ENCODE data around the gene NINJ2. TPM values are rescaled to one million over a fixed set of nuclear protein-coding genes. Genes with fewer than 3 reads are reported as not detected.

The NINJ2 gene
- total RNA-seq, 1 donor from 2014 or later: not detected

DNA sequence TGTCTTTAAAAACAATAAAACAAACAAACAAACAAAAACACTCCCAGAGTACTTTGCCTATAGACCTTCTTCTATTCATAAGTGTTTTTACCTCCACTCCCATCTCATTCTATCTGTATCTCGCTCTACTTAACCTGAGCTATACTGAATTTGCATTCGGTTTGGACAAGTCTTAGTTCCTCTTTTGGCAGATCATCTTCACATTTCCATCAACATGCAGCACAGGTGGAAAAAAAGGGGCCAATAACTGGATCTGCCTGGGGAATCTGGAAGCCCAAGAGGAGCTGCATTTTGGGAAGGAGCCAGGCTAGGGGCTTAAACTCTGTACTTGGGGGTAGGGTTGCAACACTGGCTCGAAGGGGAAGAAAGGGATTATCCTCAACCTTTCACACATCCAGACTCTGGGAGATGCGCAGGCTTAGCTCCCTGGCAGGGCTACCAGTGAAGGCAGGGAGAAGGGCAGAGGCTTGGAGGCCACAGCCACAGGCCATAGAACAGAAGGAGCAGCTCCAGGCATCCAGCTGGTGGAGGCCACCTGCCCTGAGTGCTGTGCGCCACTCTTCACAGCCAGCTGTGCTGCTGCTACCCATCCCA, 4.1 kb downstream of the NINJ2 start:
- TF ChIP-seq CTCF (IDR thresholded peaks at IDR 0.05; ENCODE audit: insufficient read depth, low read length, poor library complexity, severe bottlenecking): no peak
- DNase-seq (ENCODE audit: low read depth): no peak
- no peaks in the 10 kb centered on the region for H3K36me3 ChIP-seq (ENCODE audit: control insufficient read depth, insufficient read depth, low read length)
- H3K4me3 ChIP-seq (ENCODE audit: low read depth, low read length): no peak overlapping the region
- peaks cover 10% of the 10 kb centered on the region for H3K27me3 ChIP-seq (ENCODE audit: control insufficient read depth, insufficient read depth, low read length)

DNA sequence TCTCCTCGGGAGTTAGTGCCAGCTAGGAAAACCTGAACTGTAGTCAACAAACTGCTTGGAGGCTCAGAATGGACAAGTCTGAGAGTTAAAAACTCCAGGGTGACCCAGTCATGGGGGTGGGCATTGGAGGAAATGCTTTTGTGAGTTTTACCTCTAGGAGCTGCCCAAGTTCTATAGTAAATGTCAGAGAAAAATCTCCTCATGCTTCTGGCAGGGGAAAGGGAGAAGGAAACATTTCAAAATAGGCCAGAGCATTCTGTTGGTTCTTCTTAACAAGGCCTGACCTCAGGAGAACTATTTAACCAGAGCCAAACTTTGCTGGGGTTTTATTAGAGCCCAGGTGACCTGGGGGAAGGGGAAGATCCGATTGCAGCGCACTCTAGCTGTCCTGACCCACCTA, 12.3 kb downstream of the NINJ2 start:
- no peak overlapping the region for H3K4me3 ChIP-seq (ENCODE audit: low read depth, low read length)
- no peak for TF ChIP-seq CTCF (IDR thresholded peaks at IDR 0.05; ENCODE audit: insufficient read depth, low read length, poor library complexity, severe bottlenecking)
- no peaks in the 10 kb centered on the region for H3K27me3 ChIP-seq (ENCODE audit: control insufficient read depth, insufficient read depth, low read length)
- no peak for DNase-seq (ENCODE audit: low read depth)
- H3K36me3 ChIP-seq (ENCODE audit: control insufficient read depth, insufficient read depth, low read length): no peaks in the 10 kb centered on the region

- Histone ChIP-seq H3K4me3 (ENCODE audit: low read depth, low read length) (no peak overlapping the region), H3K36me3 (ENCODE audit: control insufficient read depth, insufficient read depth, low read length) (no peaks in the 10 kb centered on the region), H3K27me3 (ENCODE audit: control insufficient read depth, insufficient read depth, low read length) (no peaks in the 10 kb centered on the region)
- TF ChIP-seq CTCF (IDR thresholded peaks at IDR 0.05; ENCODE audit: insufficient read depth, low read length, poor library complexity, severe bottlenecking): no peak
- no peak for DNase-seq (ENCODE audit: low read depth)
Observed at GRCh38 chr12:647385-648085, 15.7 kb downstream of the NINJ2 start.

- no peak overlapping the region for H3K4me3 ChIP-seq (ENCODE audit: low read depth, low read length)
- DNase-seq (ENCODE audit: low read depth): no peak
- TF ChIP-seq CTCF (IDR thresholded peaks at IDR 0.05; ENCODE audit: insufficient read depth, low read length, poor library complexity, severe bottlenecking): no peak
- H3K27me3 ChIP-seq (ENCODE audit: control insufficient read depth, insufficient read depth, low read length): no peaks in the 10 kb centered on the region
- no peaks in the 10 kb centered on the region for H3K36me3 ChIP-seq (ENCODE audit: control insufficient read depth, insufficient read depth, low read length)
Observed at GRCh38 chr12:646442-647384, 16.5 kb downstream of the NINJ2 start.

GRCh38 chr12:645563-646071, 17.6 kb downstream of the NINJ2 start:
- Histone ChIP-seq H3K27me3 (ENCODE audit: control insufficient read depth, insufficient read depth, low read length) (no peaks in the 10 kb centered on the region), H3K36me3 (ENCODE audit: control insufficient read depth, insufficient read depth, low read length) (no peaks in the 10 kb centered on the region), H3K4me3 (ENCODE audit: low read depth, low read length) (no peak overlapping the region)
- DNase-seq (ENCODE audit: low read depth): no peak
- TF ChIP-seq CTCF (IDR thresholded peaks at IDR 0.05; ENCODE audit: insufficient read depth, low read length, poor library complexity, severe bottlenecking): no peak

Measured in kidney epithelial cell (primary cell).